ENCODE measurements around the gene CLIC4.
"Not testable (repeated sequence)": the region's sequence is repeated elsewhere in the genome, so short reads cannot be mapped to it uniquely, and the experiment has no call there.

Gene CLIC4

GRCh38 chr1:24749252-24749651 lies 4.0 kb downstream of the CLIC4 start:
- DNase-seq (no peak), ATAC-seq (no peak)
- Mint-ChIP-seq H3K4me3 (no peak overlapping the region), H3K27ac (no peak overlapping the region), H3K9me3 (no peaks in the 10 kb centered on the region), H3K4me1 (peaks cover 36% of the 10 kb centered on the region), H3K27me3 (peaks cover 11% of the 10 kb centered on the region), H3K36me3 (ENCODE audit: low read depth) (peaks cover 3% of the 10 kb centered on the region)

DNA sequence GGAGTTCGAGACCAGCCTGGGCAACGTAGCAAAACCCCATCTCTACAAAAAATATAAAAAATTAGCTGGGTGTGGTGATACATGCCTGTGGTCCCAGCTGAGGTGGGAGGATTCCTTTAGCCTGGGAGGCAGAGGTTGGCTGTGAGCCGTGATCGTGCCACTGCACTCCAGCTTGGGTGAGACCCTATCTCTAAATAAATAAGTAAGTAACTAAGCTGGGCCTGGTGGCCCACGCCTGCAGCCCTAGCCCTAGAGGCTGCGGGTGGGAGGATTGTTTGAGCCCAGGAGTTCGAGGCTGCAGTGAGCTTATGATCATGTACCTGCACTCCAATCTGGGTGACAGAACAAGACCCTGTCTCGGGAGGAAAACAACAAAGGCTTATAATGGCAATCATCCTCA lies 4.6 kb downstream of the CLIC4 start:
- Mint-ChIP-seq H3K4me1 (peaks cover 33% of the 10 kb centered on the region), H3K27ac (no peak overlapping the region), H3K4me3 (no peak overlapping the region), H3K27me3 (peaks cover 11% of the 10 kb centered on the region), H3K9me3 (no peaks in the 10 kb centered on the region), H3K36me3 (ENCODE audit: low read depth) (peaks cover 3% of the 10 kb centered on the region)
- ATAC-seq (no peak), DNase-seq (no peak)

GRCh38 chr1:24751833-24752232 lies 6.6 kb downstream of the CLIC4 start:
- ATAC-seq (no peak), DNase-seq (no peak)
- Mint-ChIP-seq H3K27ac (no peak overlapping the region), H3K36me3 (ENCODE audit: low read depth) (peaks cover 3% of the 10 kb centered on the region), H3K9me3 (no peaks in the 10 kb centered on the region), H3K27me3 (peaks cover 11% of the 10 kb centered on the region), H3K4me3 (no peak overlapping the region), H3K4me1 (peaks cover 25% of the 10 kb centered on the region)

- H3K27me3 Mint-ChIP-seq, result peaks cover 9% of the 10 kb centered on the region
- no peak for ATAC-seq
- no peaks in the 10 kb centered on the region for H3K9me3 Mint-ChIP-seq
- H3K4me3 Mint-ChIP-seq, result no peak overlapping the region
- peaks cover 3% of the 10 kb centered on the region for H3K36me3 Mint-ChIP-seq (ENCODE audit: low read depth)
- peaks cover 22% of the 10 kb centered on the region for H3K4me1 Mint-ChIP-seq
- no peak overlapping the region for H3K27ac Mint-ChIP-seq
- DNase-seq, result no peak
Measured at GRCh38 chr1:24752305-24752704, 7.1 kb downstream of the CLIC4 start.

- no peak overlapping the region for H3K27ac Mint-ChIP-seq
- peaks cover 3% of the 10 kb centered on the region for H3K27me3 Mint-ChIP-seq
- H3K4me1 Mint-ChIP-seq, result peaks cover 5% of the 10 kb centered on the region
- no peaks in the 10 kb centered on the region for H3K9me3 Mint-ChIP-seq
- no peak for DNase-seq
- peaks cover 2% of the 10 kb centered on the region for H3K36me3 Mint-ChIP-seq (ENCODE audit: low read depth)
- H3K4me3 Mint-ChIP-seq, result no peak overlapping the region
- no peak for ATAC-seq
Measured at GRCh38 chr1:24754229-24754628, 9.0 kb downstream of the CLIC4 start.

- not testable (repeated sequence) for H3K4me1 Mint-ChIP-seq; H3K4me3 Mint-ChIP-seq; ATAC-seq; H3K27me3 Mint-ChIP-seq; H3K27ac Mint-ChIP-seq; H3K9me3 Mint-ChIP-seq; H3K36me3 Mint-ChIP-seq (ENCODE audit: low read depth); DNase-seq
Measured at GRCh38 chr1:24755323-24755722, 10.1 kb downstream of the CLIC4 start.

- H3K4me3 Mint-ChIP-seq, result no peak overlapping the region
- H3K4me1 Mint-ChIP-seq, result peaks cover 2% of the 10 kb centered on the region
- DNase-seq (no peak), ATAC-seq (no peak)
- H3K36me3 Mint-ChIP-seq (ENCODE audit: low read depth), result no peaks in the 10 kb centered on the region
- no peaks in the 10 kb centered on the region for H3K9me3 Mint-ChIP-seq
- H3K27ac Mint-ChIP-seq, result no peak overlapping the region
- peaks cover 2% of the 10 kb centered on the region for H3K27me3 Mint-ChIP-seq
Measured at GRCh38 chr1:24756395-24756794, 11.1 kb downstream of the CLIC4 start.

- Mint-ChIP-seq H3K4me3 (no peak overlapping the region), H3K27ac (no peak overlapping the region)
Measured at GRCh38 chr1:24759492-24759891, 14.2 kb downstream of the CLIC4 start.

DNA sequence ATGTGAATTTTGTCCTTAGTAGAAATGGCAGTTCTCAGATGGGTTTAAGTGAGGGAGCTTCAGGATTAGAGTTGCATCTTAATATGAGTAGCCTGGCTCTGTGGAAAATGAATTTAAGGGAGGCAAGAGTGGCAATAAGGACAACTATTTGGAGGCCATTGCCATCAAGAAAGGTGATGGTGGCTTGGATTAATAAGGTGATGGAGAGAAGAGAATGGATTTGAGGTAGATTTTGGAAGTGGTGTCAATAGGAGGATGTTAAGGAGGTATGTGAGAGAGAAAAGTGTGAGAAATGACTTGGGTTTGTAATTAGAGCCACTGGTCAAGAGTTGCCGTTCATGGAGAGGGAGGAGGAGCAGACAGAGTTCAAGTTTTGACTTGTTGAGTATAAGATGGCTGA lies 16.3 kb downstream of the CLIC4 start:
- Mint-ChIP-seq H3K36me3 (ENCODE audit: low read depth) (no peaks in the 10 kb centered on the region), H3K27me3 (no peaks in the 10 kb centered on the region), H3K27ac (no peak overlapping the region), H3K9me3 (no peaks in the 10 kb centered on the region), H3K4me1 (no peaks in the 10 kb centered on the region), H3K4me3 (no peak overlapping the region)
- no peak for ATAC-seq
- DNase-seq, result no peak

More at GRCh38 chr1:24759492-24759891, 14.2 kb downstream of the CLIC4 start:
- Mint-ChIP-seq H3K4me1 (no peaks in the 10 kb centered on the region), H3K27me3 (no peaks in the 10 kb centered on the region), H3K9me3 (no peaks in the 10 kb centered on the region), H3K36me3 (ENCODE audit: low read depth) (no peaks in the 10 kb centered on the region)
- no peak for ATAC-seq
- no peak for DNase-seq

DNA sequence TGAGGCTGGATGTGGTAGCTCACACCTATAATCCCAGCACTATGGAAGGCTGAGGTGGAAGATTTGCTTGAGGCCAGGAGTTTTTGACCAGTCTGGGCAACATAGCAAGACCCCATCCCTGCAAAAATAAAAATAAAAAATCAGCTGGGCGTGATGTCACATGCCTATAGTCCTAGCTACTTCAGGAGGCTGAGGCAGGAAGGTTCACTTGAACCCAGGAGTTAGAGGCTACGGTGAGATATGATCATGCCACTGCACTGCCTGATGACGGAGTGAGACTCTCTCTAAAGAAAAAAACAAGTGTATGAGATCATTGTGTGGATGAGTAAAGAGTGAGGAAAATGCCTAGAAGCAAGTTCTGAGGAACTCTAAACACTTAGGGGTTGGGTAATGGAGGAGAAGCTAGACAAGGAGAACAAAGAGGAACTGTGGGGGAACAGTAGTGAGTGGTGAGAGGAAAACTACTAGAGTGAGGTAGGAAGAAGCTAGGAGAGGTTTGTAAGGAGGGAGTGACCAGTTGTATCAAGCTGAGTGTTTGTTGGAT lies 17.0 kb downstream of the CLIC4 start:
- no peak overlapping the region for H3K27ac Mint-ChIP-seq
- H3K9me3 Mint-ChIP-seq, result no peaks in the 10 kb centered on the region
- no peaks in the 10 kb centered on the region for H3K4me1 Mint-ChIP-seq
- no peaks in the 10 kb centered on the region for H3K36me3 Mint-ChIP-seq (ENCODE audit: low read depth)
- ATAC-seq, result no peak
- no peaks in the 10 kb centered on the region for H3K27me3 Mint-ChIP-seq
- no peak overlapping the region for H3K4me3 Mint-ChIP-seq
- DNase-seq, result no peak

DNA sequence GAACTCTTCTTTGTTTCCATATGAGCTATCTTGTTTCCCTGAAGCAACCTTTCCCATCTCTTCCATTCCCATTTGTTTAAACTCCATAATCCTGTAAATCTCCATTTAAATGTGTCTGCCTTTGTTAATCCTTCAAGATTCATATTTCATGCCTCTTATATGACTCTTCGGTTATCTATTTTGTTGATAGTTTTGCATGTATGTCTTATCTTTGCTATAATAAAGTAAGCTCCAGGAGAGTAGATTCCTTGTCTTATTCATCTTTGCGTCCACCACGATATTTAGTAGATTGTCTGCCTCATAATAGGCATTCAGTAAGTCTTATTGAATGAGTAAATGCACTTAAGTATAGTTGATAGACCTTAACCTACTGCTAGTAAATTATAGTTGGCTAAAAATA lies 18.4 kb downstream of the CLIC4 start:
- H3K36me3 Mint-ChIP-seq (ENCODE audit: low read depth), result no peaks in the 10 kb centered on the region
- H3K27me3 Mint-ChIP-seq, result no peaks in the 10 kb centered on the region
- no peak for ATAC-seq
- no peaks in the 10 kb centered on the region for H3K9me3 Mint-ChIP-seq
- no peaks in the 10 kb centered on the region for H3K4me1 Mint-ChIP-seq
- no peak for DNase-seq
- no peak overlapping the region for H3K4me3 Mint-ChIP-seq
- no peak overlapping the region for H3K27ac Mint-ChIP-seq

DNA sequence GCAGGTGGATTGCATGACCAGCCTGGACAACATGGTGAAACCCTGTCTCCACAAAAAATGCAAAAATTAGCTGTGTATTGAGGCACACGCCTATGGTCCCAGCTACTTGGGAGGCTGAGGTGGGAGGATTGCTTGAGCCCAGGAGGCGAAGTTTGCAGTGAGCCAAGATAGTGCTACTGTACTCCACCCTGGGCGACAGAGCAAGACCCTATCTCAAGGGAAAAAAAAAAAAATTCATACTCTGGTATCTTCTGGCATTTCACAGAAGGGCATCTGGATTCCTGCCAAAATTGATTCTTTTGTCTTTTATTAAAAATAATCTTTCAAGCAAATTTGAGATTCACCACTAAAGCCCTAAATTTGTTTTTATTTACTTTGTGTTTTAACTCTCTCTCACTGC lies 19.2 kb downstream of the CLIC4 start:
- ATAC-seq, result no peak
- Mint-ChIP-seq H3K4me1 (peaks cover 3% of the 10 kb centered on the region), H3K27ac (no peak overlapping the region), H3K27me3 (no peaks in the 10 kb centered on the region), H3K4me3 (no peak overlapping the region), H3K9me3 (no peaks in the 10 kb centered on the region), H3K36me3 (ENCODE audit: low read depth) (no peaks in the 10 kb centered on the region)
- DNase-seq, result no peak

DNA sequence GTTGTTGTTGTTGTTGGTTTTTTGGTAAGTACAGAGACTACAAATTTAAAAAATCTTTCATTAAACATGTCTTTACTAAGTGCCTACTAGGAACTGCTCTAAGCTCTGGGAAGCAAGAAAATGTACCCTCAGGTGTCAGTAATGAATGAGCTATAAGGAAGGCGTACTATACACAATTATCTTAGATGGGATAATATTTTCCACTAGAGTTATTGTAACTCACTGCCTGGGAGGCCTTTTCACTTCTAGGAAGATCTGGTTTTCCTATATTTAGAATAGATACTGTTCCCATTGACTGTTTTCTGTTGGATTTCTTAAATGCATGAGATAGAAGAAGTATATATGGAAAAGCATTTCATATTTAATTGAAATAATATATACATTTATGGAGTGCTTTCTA lies 19.6 kb downstream of the CLIC4 start:
- Mint-ChIP-seq H3K4me1 (peaks cover 7% of the 10 kb centered on the region), H3K4me3 (no peak overlapping the region), H3K36me3 (ENCODE audit: low read depth) (no peaks in the 10 kb centered on the region), H3K27ac (no peak overlapping the region), H3K9me3 (no peaks in the 10 kb centered on the region), H3K27me3 (no peaks in the 10 kb centered on the region)
- DNase-seq (no peak), ATAC-seq (no peak)

DNA sequence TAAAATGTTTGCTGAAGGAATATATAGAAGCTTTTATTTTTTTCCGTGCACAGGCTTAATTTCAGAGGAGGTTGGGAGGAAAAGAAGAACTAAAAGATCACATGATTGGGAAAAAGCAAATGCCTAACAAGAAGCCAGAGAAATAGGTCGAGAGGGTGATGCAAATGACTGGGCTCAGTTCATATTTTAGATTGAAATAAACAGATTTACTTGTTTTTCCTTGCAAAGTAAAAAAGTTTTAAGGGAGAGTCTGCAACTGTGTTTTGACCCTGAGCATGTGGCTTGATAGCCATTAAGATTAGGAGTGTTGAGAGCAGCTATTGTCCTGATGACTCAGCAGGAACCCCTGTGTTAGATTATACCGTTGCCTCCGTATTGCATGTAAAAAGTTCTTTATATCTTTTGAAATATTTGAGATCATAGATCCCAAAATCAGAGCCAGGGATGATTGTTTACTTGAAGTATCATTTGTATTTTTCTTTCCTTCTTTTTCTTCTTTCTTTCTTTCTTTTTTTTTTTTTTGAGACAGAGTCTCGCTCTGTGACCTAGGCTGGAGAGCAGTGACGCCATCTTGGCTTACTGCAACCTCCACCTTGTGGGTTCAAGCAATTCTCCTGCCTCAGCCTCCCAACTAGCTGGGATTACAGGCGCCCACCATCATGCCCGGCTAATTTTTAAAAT lies 20.2 kb downstream of the CLIC4 start:
- no peak for ATAC-seq
- Mint-ChIP-seq H3K27ac (no peak overlapping the region), H3K4me3 (no peak overlapping the region), H3K4me1 (peaks cover 13% of the 10 kb centered on the region), H3K9me3 (no peaks in the 10 kb centered on the region), H3K36me3 (ENCODE audit: low read depth) (no peaks in the 10 kb centered on the region), H3K27me3 (no peaks in the 10 kb centered on the region)
- no peak for DNase-seq

- ATAC-seq, result no peak
Measured at GRCh38 chr1:24767351-24767750, 22.1 kb downstream of the CLIC4 start.

More at GRCh38 chr1:24767351-24767750, 22.1 kb downstream of the CLIC4 start:
- Mint-ChIP-seq H3K4me3 (no peak overlapping the region), H3K4me1 (peaks cover 18% of the 10 kb centered on the region), H3K36me3 (ENCODE audit: low read depth) (no peaks in the 10 kb centered on the region), H3K27ac (no peak overlapping the region), H3K27me3 (no peaks in the 10 kb centered on the region), H3K9me3 (no peaks in the 10 kb centered on the region)
- DNase-seq, result no peak
